Measurements from ENCODE around the gene VCL. TPM values are rescaled to one million over a fixed set of nuclear protein-coding genes. Genes with fewer than 3 reads are reported as not detected.

The VCL gene
- total RNA-seq, 1 experiment from 2014 or later = 291 TPM

GRCh38 chr10:73973427-73973826, 24.5 kb upstream of the VCL start:
- no peak overlapping the region for H3K23ac ChIP-seq (ENCODE audit: insufficient read length, low read depth, low read length)
- no peak overlapping the region for H3T11ph ChIP-seq (ENCODE audit: low read length)
- no peak overlapping the region for H2BK5ac ChIP-seq (ENCODE audit: insufficient read length, low read length)
- no peak overlapping the region for H3K14ac ChIP-seq (ENCODE audit: insufficient read depth, low read length)
- no peak overlapping the region for H2BK20ac ChIP-seq (ENCODE audit: low read depth, low read length, poor library complexity, severe bottlenecking)
- H3K4me1 ChIP-seq (ENCODE audit: insufficient read depth, low read length) = peaks cover under 1% of the 10 kb centered on the region; the same call in 1 of the 2 replicates
- H4K5ac ChIP-seq (ENCODE audit: insufficient read length, low read depth, low read length) = no peak overlapping the region
- H2AK5ac ChIP-seq (ENCODE audit: insufficient read length, low read length) = no peak overlapping the region
- no peak overlapping the region; a peak in 1 of 7 replicates for H3K27ac Mint-ChIP-seq
- no CpG with 5 or more reads among the region's 2 CpGs for WGBS (ENCODE audit: extremely low coverage, insufficient read length, low lambda C conversion rate)
- H3K79me1 ChIP-seq (ENCODE audit: insufficient read depth, low read depth, low read length, poor library complexity, severe bottlenecking) = no peaks in the 10 kb centered on the region
- peaks cover 18 to 30% of the 10 kb centered on the region in 2 experiments for H3K4me1 Mint-ChIP-seq
- H4K91ac ChIP-seq (ENCODE audit: insufficient read length, low read depth, low read length) = no peak overlapping the region
- H2BK12ac ChIP-seq (ENCODE audit: insufficient read length, low read depth, low read length) = no peak overlapping the region
- no peaks in the 10 kb centered on the region for H3K27me3 ChIP-seq (ENCODE audit: insufficient read depth, low read length)
- no peak overlapping the region for H4K8ac ChIP-seq (replicated peaks; ENCODE audit: insufficient read length, low read depth, low read length)
- H3K4me3 Mint-ChIP-seq = no peak overlapping the region
- H3K9me3 Mint-ChIP-seq = peaks cover 4 to 8% of the 10 kb centered on the region in 2 experiments; a peak in 4 of 5 replicates
- no peaks in the 10 kb centered on the region for H4K20me1 ChIP-seq (ENCODE audit: control insufficient read depth, insufficient read depth, insufficient read length)
- no peak overlapping the region for H2BK15ac ChIP-seq (ENCODE audit: low read depth, low read length)
- H3K27me3 Mint-ChIP-seq (ENCODE audit: low read depth) = no peaks in the 10 kb centered on the region
- no peak for DNase-seq
- H3K4me2 ChIP-seq (ENCODE audit: insufficient read depth, insufficient read length, low read length) = no peak overlapping the region
- H3K18ac ChIP-seq (ENCODE audit: insufficient read length, low read depth, low read length) = no peak overlapping the region
- H3K4ac ChIP-seq (ENCODE audit: low read depth, low read length) = no peak overlapping the region
- no peak overlapping the region for H3K9ac ChIP-seq (ENCODE audit: extremely low read depth, insufficient read length, low read length)
- H3K27ac ChIP-seq (ENCODE audit: insufficient read length, low read depth, low read length) = no peak overlapping the region
- no peak for TF ChIP-seq CTCF (conservative IDR thresholded peaks at IDR 0.05)
- no peak overlapping the region for H3K56ac ChIP-seq (ENCODE audit: insufficient read length, low read depth, low read length)
- H3K36me3 Mint-ChIP-seq (ENCODE audit: insufficient read depth in 1 of 3, low read depth in 3 of 3) = peaks cover 0 to 9% (median 2%) of the 10 kb centered on the region in 3 experiments; a peak in 2 of 7 replicates
- no peaks in the 10 kb centered on the region for H3K23me2 ChIP-seq (ENCODE audit: insufficient read length, low read depth, low read length, poor library complexity, severe bottlenecking)
- no peaks in the 10 kb centered on the region for H3K9me3 ChIP-seq (ENCODE audit: control insufficient read depth, low read depth, low read length)
- H3K79me2 ChIP-seq (ENCODE audit: insufficient read depth, low read length) = no peaks in the 10 kb centered on the region
- H2BK120ac ChIP-seq (ENCODE audit: low read depth, low read length, poor library complexity, severe bottlenecking) = no peak overlapping the region
- H2AFZ ChIP-seq (ENCODE audit: low read length) = no peak overlapping the region

Data from H9 (cell line).